C4-2B (cell line): Measurements from ENCODE around the gene SLC39A6.

ENCODE experiments used
- ZFX ChIP-seq: fragments of 450-650 bp; IDR thresholded peaks from 2 replicates; pipeline ENCODE4 v1.6.1; 2017
- TF ChIP-seq, protein P1 (sequence below): fragments of 450-650 bp; conservative IDR thresholded peaks from 2 replicates; pipeline ENCODE4 v1.5.1; 2017; ENCODE audit warnings: mild to moderate bottlenecking

- TF ChIP-seq, protein P1, sequence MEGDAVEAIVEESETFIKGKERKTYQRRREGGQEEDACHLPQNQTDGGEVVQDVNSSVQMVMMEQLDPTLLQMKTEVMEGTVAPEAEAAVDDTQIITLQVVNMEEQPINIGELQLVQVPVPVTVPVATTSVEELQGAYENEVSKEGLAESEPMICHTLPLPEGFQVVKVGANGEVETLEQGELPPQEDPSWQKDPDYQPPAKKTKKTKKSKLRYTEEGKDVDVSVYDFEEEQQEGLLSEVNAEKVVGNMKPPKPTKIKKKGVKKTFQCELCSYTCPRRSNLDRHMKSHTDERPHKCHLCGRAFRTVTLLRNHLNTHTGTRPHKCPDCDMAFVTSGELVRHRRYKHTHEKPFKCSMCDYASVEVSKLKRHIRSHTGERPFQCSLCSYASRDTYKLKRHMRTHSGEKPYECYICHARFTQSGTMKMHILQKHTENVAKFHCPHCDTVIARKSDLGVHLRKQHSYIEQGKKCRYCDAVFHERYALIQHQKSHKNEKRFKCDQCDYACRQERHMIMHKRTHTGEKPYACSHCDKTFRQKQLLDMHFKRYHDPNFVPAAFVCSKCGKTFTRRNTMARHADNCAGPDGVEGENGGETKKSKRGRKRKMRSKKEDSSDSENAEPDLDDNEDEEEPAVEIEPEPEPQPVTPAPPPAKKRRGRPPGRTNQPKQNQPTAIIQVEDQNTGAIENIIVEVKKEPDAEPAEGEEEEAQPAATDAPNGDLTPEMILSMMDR: no peak
- TF ChIP-seq ZFX: no peak
Measured at GRCh38 chr18:36176711-36177110, 47.6 kb upstream of the SLC39A6 start.
